Inflammatory macrophage treated with lipopolysaccharide for 1 hour (primary cell): ENCODE data around the gene ZFAND4.
"Not testable (repeated sequence)": the region's sequence is repeated elsewhere in the genome, so short reads cannot be mapped to it uniquely, and the experiment has no call there.

Experiments used
- DNase-seq, 2 donors: peaks; one replicate each; pipeline ENCODE4 v3.0.0-alpha.2; 2020 to 2022

Gene ZFAND4

DNA sequence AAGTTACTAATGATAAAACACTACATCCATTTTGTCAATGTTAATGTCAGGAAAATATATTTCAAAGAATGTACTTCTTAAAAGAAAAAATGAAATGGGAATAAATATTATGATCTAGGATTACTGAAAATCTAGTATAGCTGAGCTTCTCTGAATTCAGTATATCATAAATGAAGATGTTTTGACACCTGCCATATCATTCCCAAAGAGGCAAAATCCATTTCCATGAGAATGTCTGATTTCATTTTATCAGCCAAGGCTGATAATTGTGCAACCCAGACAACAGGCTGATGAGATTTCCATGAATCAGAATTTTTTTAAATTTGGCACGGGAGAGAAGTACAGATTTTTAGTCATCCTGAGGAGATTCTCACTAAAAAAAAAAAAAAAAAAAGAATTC, 32.5 kb downstream of the ZFAND4 start:
- DNase-seq = no peak

DNA sequence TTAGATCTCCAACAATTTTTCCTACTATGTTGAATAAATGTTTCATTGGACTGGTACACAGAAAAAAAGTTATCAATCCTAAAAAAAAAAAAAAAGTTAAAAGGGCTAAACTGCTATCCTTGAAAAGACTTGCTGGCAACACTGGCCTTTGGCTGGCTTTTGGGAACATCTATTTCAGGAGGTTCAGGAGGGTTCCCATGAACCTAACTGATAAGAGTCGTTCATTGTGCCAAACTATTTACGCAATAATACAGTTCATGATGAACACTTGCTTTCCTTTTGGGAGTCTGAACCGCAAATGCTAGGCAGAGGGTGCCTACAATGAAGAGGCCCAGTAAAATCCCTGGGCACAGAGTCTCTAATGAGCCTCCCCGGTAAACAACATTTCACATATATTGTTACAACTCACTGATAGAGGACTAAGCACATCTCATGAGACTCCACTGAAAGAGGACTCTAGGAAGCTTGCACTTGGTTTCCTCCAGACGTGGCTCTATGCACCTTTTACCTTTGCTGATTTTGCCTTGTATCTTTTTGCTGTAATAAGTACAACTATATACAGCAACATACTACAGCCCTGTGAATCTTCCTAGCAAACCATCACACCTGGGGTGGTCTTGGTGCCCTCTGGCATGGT, 45.0 kb downstream of the ZFAND4 start:
- no peak for DNase-seq

- DNase-seq = no peak
These were observed 46.7 kb downstream of the ZFAND4 start for GRCh38 chr10:45625879-45626278.

- no peak for DNase-seq
These were observed 47.8 kb downstream of the ZFAND4 start for GRCh38 chr10:45624724-45625123.

- no peak for DNase-seq
These were observed 57.7 kb downstream of the ZFAND4 start for GRCh38 chr10:45614869-45615268.

DNA sequence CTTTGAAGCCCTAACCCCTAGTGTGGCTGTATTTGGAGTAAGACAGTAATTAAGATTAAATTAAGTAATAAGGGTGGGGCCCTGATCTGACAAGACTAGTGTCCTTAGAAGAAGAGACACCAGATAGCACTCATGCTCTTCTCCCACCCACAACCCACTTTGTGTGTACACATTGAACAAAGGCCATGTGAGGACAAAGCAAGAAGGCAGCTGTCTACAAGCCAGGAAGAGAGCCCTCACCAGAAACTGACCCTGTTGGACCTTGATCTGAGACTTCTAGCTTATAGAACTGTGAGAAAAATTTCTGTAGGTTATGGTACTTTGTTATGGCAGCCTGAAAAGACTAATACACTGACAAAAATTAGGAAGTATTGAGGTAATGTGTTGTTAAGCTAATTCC, 59.8 kb downstream of the ZFAND4 start:
- DNase-seq = no peak

- no peak for DNase-seq
These were observed 64.5 kb downstream of the ZFAND4 start for GRCh38 chr10:45608052-45608451.

- DNase-seq = peak; percentile 17 to 39
These were observed 65.3 kb downstream of the ZFAND4 start for GRCh38 chr10:45607276-45607675.

GRCh38 chr10:45602836-45603235, 69.7 kb downstream of the ZFAND4 start:
- DNase-seq = no peak

DNA sequence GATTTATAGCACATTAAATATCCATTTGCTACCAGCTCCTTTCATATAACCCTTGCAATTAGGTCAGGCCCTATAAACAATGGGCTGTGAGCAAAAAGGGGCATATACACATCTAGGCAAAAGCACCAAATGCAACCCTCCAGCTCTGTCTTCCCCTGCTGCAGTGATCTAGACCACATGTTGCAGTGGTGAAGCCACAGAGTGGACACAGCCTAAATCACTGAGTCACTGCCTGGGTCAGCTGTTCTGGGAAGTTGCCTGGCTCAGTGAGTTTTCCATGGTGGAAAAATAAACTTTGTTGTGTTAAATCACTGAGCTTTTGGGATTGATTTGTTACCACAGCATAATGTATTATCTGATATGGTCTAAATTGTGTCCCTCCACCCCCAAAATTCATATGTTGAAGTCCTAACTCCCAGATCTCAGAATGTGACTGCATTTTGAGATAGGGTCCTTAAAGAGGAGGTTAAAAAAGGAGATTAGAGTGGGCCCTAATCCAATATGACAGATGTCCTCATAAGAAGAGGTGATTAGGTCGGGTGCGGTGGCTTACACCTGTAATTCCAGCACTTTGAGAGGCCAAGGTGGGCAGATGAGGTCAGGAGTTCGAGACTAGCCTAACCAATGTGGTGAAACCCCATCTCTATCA, 70.4 kb downstream of the ZFAND4 start:
- no peak for DNase-seq

GRCh38 chr10:45601254-45601930, 71.2 kb downstream of the ZFAND4 start:
- DNase-seq = not testable (repeated sequence)

- not testable (repeated sequence) for DNase-seq
These were observed 72.0 kb downstream of the ZFAND4 start for GRCh38 chr10:45600337-45601253.

DNA sequence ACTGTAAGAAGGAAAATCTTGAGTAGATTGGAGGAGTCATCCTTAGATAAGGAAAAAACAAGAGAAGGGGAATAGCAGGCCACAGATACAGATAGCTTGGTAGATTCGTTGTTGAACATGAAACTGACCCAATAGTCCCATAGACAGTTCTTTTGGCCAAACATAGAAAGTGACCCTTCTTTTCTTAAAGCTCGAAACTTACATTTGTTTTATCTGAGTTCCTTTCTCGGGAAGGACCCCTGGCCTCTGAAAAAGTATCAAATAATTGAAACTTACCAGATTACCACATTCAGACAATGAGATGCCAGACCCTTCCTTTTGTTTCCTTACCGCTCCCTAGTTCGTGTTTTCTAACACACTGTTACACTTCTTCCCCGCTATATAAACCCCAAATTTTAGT, 72.9 kb downstream of the ZFAND4 start:
- DNase-seq = no peak

DNA sequence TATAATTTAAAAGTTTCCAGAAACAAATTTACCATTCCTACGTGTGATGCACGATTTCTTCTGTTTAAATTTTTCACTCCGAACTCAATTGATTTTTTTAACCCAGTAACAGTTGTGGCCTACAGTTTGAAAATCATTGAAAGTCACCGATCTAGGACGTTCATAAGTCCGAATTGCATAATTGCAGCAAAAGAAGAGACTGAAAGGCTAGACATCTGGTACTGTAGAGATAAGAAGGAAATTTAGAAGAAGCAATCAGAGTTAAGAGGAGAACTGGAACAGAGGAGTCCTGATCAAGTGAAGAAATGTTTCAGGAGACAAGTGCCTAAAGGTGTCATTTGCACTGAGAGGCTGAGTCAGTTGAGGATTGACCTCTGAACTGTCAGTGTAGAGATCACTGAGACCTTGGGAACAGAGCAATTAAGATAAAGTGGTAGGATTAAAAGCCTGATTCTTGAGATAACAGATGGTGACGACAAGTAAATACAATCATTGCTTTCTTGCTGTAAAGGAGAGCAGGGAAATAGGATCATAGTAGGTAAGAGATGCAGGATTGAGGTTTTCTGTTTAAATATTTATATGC, 73.5 kb downstream of the ZFAND4 start:
- no peak for DNase-seq

DNA sequence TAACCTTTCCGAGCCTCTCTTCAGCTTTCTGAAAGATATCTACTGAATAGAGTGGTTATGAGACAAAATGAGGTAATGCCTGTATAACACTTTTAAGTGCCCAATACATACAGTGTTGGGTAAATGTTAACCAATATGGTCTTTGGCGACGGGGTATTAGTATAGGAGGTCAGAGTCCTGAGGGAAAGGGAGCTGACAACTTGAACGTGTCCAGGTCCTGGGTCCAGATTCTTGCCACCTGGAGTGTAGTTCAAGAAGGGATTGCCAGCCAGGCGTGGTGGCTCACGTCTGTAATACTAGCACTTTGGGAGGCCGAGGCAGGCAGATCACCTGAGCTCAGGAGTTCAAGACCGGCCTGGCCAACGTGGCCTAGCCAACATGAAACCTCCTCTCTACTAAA, 76.0 kb downstream of the ZFAND4 start:
- DNase-seq = no peak

GRCh38 chr10:45594276-45595157, 78.1 kb downstream of the ZFAND4 start:
- DNase-seq = peak; percentile 85 to 89

DNA sequence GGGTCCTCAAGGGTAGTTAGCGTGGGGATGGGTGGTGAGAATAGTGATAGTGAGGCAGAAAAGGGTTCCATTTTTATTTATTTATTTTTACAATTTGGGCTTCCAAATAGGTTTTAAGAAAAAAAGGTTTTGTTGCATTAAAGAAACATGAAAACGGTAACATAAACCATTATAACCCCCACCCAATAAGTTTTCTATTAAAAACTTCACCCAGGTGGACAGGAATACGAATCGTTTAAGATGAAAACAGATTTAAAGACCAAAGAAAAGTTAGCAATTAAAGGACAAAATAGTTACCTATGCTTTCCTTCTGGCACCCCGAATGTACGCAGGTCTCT, 78.7 kb downstream of the ZFAND4 start:
- no peak for DNase-seq

GRCh38 chr10:45592926-45593325, 79.6 kb downstream of the ZFAND4 start:
- DNase-seq = peak in 1 of 2 donors; percentile 30

GRCh38 chr10:45592432-45592831, 80.1 kb downstream of the ZFAND4 start:
- DNase-seq = no peak

DNA sequence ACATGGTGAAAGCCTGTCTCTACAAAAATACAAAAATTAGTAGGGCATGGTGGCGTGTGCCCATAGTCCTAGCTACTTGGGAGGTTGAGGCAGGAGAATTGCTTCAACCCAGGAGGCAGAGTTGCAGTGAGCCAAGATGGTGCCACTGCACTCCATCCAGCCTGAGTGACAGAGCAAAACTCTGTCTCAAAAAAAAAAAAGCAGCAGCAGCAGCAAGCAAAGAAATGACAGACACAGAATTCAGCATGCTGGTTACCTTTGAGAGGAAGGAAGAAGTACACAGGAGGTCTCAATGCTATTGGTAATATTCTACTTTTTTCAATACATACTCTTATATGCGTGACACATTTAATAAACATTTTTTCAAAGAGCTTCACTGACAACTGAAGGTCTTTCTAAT, 81.3 kb downstream of the ZFAND4 start:
- DNase-seq = no peak

DNA sequence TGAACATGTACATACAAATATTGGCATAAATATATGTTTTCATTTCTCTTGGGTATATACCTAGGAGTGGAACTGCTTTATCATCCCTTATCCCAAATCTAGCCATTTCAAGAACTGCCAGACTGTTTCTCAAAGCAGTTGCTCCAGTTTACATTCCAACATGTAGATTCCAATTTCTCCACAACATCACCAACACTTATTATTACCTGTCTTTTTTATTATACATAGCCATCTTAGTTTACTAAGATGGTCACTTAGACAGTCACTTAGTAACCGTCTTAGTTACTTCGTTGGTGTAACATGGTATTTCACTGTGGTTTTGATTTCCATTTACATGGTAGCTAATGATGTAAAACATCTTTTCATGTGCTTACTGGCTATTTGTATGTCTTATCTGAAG, 82.7 kb downstream of the ZFAND4 start:
- DNase-seq = no peak

DNA sequence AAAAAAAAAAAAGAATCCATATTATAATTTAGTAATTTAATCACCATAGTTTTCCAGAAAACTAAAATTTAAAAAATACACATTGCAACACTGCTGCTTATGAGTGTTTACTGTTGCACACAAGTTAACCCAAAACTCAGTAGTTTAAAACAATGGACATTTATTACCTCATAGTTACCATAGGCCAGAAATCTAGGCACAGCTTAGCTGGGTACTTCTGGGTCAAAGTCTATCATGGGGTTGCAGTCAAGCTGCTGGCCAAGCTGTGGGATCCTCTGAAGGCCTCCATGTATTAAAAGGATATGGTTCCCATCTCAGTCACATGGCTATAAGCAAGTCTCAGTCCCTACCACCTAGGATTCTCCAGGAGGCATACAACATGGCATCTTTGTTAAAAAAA, 83.6 kb downstream of the ZFAND4 start:
- no peak for DNase-seq
